Fibroblast of skin of left biceps (primary cell): ENCODE data around the gene GAPVD1.
"Not testable (repeated sequence)": the region's sequence is repeated elsewhere in the genome, so short reads cannot be mapped to it uniquely, and the experiment has no call there.

ENCODE experiments used
- DNase-seq, 2 experiments: peaks; one replicate each; pipeline ENCODE4 v3.0.0-alpha.2; 2013; ENCODE audit warnings: low read depth in 2 of 2

The GAPVD1 gene

DNA sequence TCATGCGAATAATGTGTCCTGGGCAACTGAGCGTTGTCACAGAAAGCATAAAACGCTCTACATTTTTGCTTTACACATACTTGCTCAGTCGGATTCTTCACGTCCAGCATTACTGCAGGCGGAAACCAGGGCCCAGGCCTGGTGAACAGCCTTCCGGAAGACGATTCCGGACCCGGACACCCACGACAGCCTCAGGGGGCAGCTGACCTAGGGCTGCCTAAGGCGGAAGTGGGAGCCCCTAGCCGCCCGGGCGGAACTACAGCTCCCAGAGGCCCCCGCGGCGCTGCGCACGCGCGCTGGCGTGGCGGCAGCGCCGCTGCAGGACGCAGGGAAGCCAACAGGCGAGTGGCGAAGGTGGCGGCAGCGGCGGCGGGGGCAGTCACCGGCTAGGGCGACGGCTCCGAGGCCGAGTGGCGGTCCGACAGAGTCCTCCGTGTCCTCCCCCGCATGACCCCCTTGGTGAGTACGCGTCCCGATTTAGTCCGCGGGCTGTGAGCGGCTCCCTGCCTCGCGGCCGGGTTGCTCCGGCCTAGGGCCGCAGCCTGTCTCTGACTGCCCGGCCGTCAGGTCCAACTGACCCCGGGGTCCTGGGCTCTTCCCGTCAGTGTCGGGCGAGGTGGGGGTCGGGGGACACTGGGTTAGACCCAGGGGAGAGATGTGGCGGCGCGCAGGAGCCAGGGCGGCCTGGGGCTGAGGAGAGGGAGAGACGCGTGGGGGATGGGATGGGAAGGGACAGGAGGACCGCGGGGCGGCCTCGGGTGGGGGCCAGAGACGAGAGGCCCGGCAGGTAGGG, at the start of gene GAPVD1:
Gene GAPVD1, plus strand, starts transcription at position 326 of the 793 bp plus-strand sequence. CDS start 37,096 bp downstream, outside the sequence.
- DNase-seq = peak; percentile 53 to 62

DNA sequence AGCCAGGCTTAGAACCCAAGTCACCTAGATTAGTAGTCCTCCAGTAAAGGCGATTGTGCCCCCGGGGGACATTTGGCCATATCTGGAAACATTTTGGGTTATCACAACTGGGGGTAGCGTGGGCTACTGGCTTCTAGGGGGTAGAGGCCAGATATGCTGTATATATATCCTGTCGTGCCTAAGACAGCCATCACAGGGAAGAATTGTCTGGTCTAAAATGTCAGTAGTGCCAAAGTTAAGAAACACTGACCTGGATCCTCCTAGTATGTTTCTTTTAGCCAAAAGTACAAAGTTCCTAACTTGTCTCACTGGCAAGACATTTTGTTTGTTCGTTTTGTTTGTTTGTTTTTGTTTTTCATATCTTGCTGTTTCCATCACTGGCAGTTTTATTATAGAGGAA, 47.4 kb upstream of the GAPVD1 start:
- no peak for DNase-seq

- DNase-seq = no peak
Measured at GRCh38 chr9:125218621-125219020, 43.0 kb upstream of the GAPVD1 start.

DNA sequence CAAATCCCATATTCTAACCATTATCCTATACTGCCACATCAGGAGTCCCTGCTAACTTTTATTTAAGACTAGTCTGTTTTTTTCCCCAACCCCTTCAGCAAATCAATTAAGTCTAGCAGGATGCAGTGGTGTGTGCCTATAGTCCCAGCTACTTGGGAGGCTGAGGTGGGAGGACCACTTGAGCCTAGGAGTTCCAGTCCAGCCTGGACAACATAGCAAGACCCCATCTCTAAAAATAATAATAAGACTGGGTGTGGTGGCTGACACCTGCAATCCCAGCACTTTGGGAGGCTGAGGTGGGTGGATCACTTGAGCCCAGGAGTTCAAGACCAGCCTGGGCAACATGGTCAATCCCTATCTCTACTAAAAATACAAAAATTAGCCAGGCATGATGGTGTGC, 36.8 kb upstream of the GAPVD1 start:
- DNase-seq = not testable (repeated sequence)

DNA sequence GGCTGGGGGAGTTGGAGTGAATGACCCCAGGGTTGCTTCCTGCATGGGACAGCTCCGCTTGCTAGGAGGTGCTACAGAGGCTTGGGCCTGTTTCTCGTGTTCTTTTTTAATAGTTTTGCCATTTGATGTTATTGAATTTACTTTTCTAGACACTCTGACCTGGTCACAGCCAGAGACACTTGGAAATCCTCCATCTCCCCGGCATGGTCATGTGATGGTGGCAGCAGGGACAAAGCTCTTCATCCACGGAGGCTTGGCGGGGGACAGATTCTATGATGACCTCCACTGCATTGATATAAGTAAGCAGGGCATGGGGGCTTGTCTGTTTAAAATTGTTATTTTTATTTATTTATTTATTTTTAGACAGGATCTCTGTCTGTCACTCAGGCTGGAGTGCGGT, 33.9 kb upstream of the GAPVD1 start:
- no peak for DNase-seq

DNA sequence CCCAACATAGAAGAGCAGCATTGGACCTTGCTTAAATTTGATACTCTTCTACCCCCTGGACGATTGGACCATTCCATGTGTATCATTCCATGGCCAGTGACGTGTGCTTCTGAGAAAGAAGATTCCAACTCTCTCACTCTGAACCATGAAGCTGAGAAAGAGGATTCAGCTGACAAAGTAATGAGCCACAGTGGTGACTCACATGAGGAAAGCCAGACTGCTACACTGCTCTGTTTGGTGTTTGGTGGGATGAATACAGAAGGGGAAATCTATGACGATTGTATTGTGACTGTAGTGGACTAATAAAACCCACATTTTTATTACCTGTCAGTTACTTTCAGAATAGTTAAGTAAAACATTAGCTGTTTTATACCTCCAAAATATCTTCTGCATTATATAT, 27.9 kb upstream of the GAPVD1 start:
- peak; percentile 91 to 93 for DNase-seq

DNA sequence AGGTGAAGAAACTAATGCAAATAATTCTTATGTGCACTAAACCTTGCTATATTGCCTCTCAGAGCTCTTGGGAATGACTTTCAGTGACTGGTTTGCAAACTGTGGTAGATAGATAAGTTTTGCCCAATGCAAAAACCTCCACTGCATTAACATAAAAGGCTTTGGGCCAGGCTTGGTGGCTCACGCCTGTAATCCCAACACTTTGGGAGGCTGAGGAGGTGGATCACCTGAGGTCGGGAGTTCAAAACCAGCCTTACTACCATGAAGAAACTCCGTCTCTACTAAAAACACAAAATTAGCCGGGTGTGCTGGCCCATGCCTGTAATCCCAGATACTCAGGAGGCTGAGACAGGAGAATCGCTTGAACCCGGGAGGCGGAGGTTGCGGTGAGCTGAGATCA, 27.5 kb upstream of the GAPVD1 start:
- not testable (repeated sequence) for DNase-seq

GRCh38 chr9:125235804-125236519, 25.7 kb upstream of the GAPVD1 start:
- no peak for DNase-seq

- not testable (repeated sequence) for DNase-seq
Measured at GRCh38 chr9:125236520-125237159, 25.0 kb upstream of the GAPVD1 start.

DNA sequence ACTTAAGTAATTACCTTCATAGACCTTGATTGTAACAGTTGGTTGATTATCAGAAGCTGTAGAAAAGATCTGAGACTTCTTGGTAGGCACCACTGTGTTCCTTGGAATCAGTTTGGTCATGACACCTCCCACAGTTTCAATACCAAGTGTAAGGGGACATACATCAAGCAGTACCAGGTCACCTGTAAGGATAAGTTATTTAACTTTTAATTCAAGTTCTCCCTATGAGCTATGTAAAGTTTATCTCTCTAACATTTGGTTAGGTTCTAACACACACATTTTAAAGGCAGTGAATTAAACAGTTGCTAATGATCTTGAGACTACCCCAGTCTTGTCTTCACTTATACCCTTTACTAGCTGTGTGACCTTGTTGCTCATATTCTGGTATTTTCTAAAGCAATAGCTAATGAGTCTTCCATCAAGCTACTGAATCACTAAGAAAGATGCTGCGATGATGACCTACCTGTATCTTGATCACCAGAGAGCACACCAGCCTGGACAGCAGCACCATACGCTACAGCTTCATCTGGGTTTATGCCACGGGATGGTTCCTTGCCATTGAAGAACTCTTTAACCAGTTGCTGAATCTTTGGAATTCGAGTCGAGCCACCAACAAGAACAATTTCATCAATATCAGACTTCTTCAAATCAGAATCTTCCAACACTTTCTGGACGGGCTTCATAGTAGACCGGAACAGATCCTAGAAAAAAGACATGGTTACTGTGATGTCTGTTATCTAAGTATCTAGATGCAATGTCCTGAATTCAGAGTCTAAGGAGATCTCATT, 23.3 kb upstream of the GAPVD1 start:
- DNase-seq = no peak

- DNase-seq = no peak
Measured at GRCh38 chr9:125238915-125239446, 22.6 kb upstream of the GAPVD1 start.

GRCh38 chr9:125239631-125240597, 21.7 kb upstream of the GAPVD1 start:
- no peak for DNase-seq

- DNase-seq = no peak
Measured at GRCh38 chr9:125240649-125240999, 21.0 kb upstream of the GAPVD1 start.

GRCh38 chr9:125241000-125241862, 20.4 kb upstream of the GAPVD1 start, which contains the start of gene HSPA5:
TSS of gene HSPA5 (minus strand) at chr9:125241343. CDS start at chr9:125241126, 217 bp downstream.
- DNase-seq = peak; percentile 99 to 100

GRCh38 chr9:125241863-125242739, 19.5 kb upstream of the GAPVD1 start:
- DNase-seq = no peak

- DNase-seq = no peak
Measured at GRCh38 chr9:125243792-125244260, 17.8 kb upstream of the GAPVD1 start.

- no peak for DNase-seq
Measured at GRCh38 chr9:125246261-125246667, 15.4 kb upstream of the GAPVD1 start.

GRCh38 chr9:125254231-125254630, 7.4 kb upstream of the GAPVD1 start:
- DNase-seq = no peak
